ENCODE results near the gene SHB. TPM values are rescaled to one million over a fixed set of nuclear protein-coding genes. Genes with fewer than 3 reads are reported as not detected.
"Not testable (repeated sequence)": the region's sequence is repeated elsewhere in the genome, so short reads cannot be mapped to it uniquely, and the experiment has no call there.

SHB gene
- polyA plus RNA-seq, 1 donor (not counting 4 experiments of a cell fraction or from before 2014, with no cell fraction given) = 10.9 TPM

GRCh38 chr9:37889536-37889935, 179.5 kb downstream of the SHB start:
- peaks cover 11% of the 10 kb centered on the region for H3K79me2 ChIP-seq (ENCODE audit: control insufficient read depth, insufficient read depth, low read length)
- H3K9me1 ChIP-seq (ENCODE audit: control insufficient read depth, extremely low read depth, insufficient read depth, low read length) = peaks cover 2% of the 10 kb centered on the region
- TF ChIP-seq CTCF (optimal IDR thresholded peaks at IDR 0.05 in 1 of 3, IDR thresholded peaks at IDR 0.05 in 1 of 3, conservative IDR thresholded peaks at IDR 0.05 in 1 of 3; ENCODE audit: extremely low read depth in 1 of 3, insufficient read depth in 2 of 3, low read length in 3 of 3) = no peak
- TF ChIP-seq EZH2 (IDR thresholded peaks at IDR 0.05; ENCODE audit: low read length) = no peak
- H3K9ac ChIP-seq (ENCODE audit: control insufficient read depth, extremely low read depth, insufficient read depth, low read length) = no peak overlapping the region
- no peak overlapping the region for H3K27ac ChIP-seq (ENCODE audit: control insufficient read depth, insufficient read depth, low read length)
- dilution Hi-C loops (cut with MboI; ENCODE audit: extremely low pct_ligation_motif_present, low sequenced_read_pairs) = no loop called here
- H3K36me3 ChIP-seq (ENCODE audit: control insufficient read depth in 2 of 2, extremely low read depth in 1 of 2, insufficient read depth in 2 of 2, low read length in 2 of 2) = peaks cover 0 to 14% of the 10 kb centered on the region in 2 experiments
- H3K27me3 ChIP-seq (ENCODE audit: control insufficient read depth, extremely low read depth, insufficient read depth, low read length) = no peaks in the 10 kb centered on the region
- DNase-seq (ENCODE audit: low read depth, low spot score) (no peak), FAIRE-seq (no peak)
- no peak overlapping the region for H2AFZ ChIP-seq (ENCODE audit: control insufficient read depth, low read length)
- H4K20me1 ChIP-seq (ENCODE audit: control insufficient read depth, extremely low read depth, insufficient read depth, low read length) = no peaks in the 10 kb centered on the region
- H3K4me1 ChIP-seq (ENCODE audit: control insufficient read depth, extremely low read depth, insufficient read depth, low read length) = no peaks in the 10 kb centered on the region
- no peak overlapping the region for H3K4me2 ChIP-seq (ENCODE audit: control insufficient read depth, extremely low read depth, insufficient read depth, low read depth, low read length)
- no peaks in the 10 kb centered on the region for H3K9me3 ChIP-seq (ENCODE audit: control insufficient read depth, low read depth, low read length)
- no peak overlapping the region for H3K4me3 ChIP-seq (ENCODE audit: control insufficient read depth in 2 of 3, extremely low read depth in 1 of 3, insufficient read depth in 2 of 3, low read depth in 1 of 3, low read length in 3 of 3)

DNA sequence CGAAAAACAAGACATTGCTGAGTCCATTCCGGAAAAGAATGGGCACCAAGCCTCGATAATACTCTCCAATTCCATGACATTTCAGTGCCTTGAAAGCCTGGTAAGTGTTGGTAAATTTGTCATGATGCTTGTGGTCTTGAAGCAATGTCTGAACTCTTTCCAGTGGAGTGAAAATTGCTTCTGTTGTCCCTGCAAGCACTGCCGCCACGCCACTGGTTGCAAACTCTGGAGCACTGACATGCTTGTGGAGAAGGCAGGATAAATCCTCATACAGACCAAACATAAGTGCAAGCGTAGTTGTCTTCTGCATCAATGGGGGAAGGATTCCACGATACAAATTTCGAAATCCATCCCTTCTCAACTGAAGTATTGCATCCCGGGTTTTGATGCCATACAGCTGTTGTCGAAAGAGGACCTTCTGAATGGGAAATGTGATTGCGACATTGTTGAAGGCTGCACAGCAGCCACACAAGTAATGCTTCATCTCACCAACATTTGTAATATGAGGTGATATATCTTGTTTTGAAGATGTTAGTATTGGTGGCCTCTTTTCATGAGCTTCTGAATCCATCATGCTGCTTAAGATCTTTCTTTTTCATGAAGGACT, 180.9 kb downstream of the SHB start:
- FAIRE-seq; H4K20me1 ChIP-seq (ENCODE audit: control insufficient read depth, extremely low read depth, insufficient read depth, low read length); H3K36me3 ChIP-seq (ENCODE audit: control insufficient read depth in 2 of 2, extremely low read depth in 1 of 2, insufficient read depth in 2 of 2, low read length in 2 of 2); H3K4me1 ChIP-seq (ENCODE audit: control insufficient read depth, extremely low read depth, insufficient read depth, low read length); H3K27me3 ChIP-seq (ENCODE audit: control insufficient read depth, extremely low read depth, insufficient read depth, low read length); DNase-seq (ENCODE audit: low read depth, low spot score); H3K4me3 ChIP-seq (ENCODE audit: control insufficient read depth in 2 of 3, extremely low read depth in 1 of 3, insufficient read depth in 2 of 3, low read depth in 1 of 3, low read length in 3 of 3); H2AFZ ChIP-seq (ENCODE audit: control insufficient read depth, low read length); H3K9ac ChIP-seq (ENCODE audit: control insufficient read depth, extremely low read depth, insufficient read depth, low read length); H3K9me1 ChIP-seq (ENCODE audit: control insufficient read depth, extremely low read depth, insufficient read depth, low read length); H3K9me3 ChIP-seq (ENCODE audit: control insufficient read depth, low read depth, low read length); H3K27ac ChIP-seq (ENCODE audit: control insufficient read depth, insufficient read depth, low read length); H3K4me2 ChIP-seq (ENCODE audit: control insufficient read depth, extremely low read depth, insufficient read depth, low read depth, low read length); dilution Hi-C loops (cut with MboI; ENCODE audit: extremely low pct_ligation_motif_present, low sequenced_read_pairs): not testable (repeated sequence)
- H3K79me2 ChIP-seq (ENCODE audit: control insufficient read depth, insufficient read depth, low read length) = peaks cover 11% of the 10 kb centered on the region
